Measurements from ENCODE around the gene LARGE1.

GRCh38 chr22:33865996-33866395, 54.3 kb downstream of the LARGE1 start:
- TF ChIP-seq CTCF (IDR thresholded peaks at IDR 0.05; ENCODE audit: poor library complexity) (no peak), EZH2 (IDR thresholded peaks at IDR 0.05; ENCODE audit: borderline replicate concordance) (no peak), EZH2phosphoT487 (IDR thresholded peaks at IDR 0.05; ENCODE audit: low read depth, severe bottlenecking, unreplicated experiment) (no peak)

All from hepatocyte (in vitro differentiated cells).